GM19438 (cell line): Measurements from ENCODE around the gene NEU2.
A peak's percentile ranks its signal among the peaks of the same experiment; 100 is the strongest.

Experiments used
- ATAC-seq: cut with Tn5 transposase; IDR thresholded peaks from one replicate; pipeline ENCODE4 v1.9.1; 2021; ENCODE audit warnings: low read depth; ENCODE audit not compliant: unreplicated experiment

NEU2 gene

GRCh38 chr2:233072838-233073237 lies 40.4 kb downstream of the NEU2 start:
- no peak for ATAC-seq

GRCh38 chr2:233074106-233074505 lies 41.6 kb downstream of the NEU2 start:
- no peak for ATAC-seq

GRCh38 chr2:233075141-233075965 lies 42.9 kb downstream of the NEU2 start:
- ATAC-seq, result peak; percentile 39

- peak; percentile 62 for ATAC-seq
Observed at GRCh38 chr2:233075966-233076339, 43.5 kb downstream of the NEU2 start.

GRCh38 chr2:233076749-233077148 lies 44.3 kb downstream of the NEU2 start:
- ATAC-seq, result no peak

- ATAC-seq, result peak; percentile 22
Observed at GRCh38 chr2:233079473-233079877, 47.0 kb downstream of the NEU2 start.

GRCh38 chr2:233079953-233080835 lies 47.7 kb downstream of the NEU2 start:
- ATAC-seq, result no peak

DNA sequence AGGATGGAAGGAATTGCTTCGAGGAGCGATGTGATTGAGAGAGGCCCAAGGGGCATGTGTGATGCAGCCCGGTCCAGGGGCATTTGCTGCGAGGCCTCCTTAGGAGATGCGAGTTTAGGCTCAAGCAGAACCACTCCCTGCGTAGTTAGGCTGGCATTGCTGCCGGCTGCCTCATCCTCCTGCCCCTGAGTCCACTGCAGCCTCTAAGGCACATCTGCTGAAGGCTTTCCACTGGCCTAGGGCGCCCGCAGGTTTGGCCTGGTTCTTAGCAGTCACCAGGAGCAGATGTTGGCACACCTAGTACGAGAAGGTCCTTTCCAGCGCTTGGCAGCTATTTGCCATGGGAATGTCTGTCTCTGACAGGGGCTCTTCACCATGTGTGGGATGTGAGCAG lies 48.4 kb downstream of the NEU2 start:
- no peak for ATAC-seq

GRCh38 chr2:233081232-233081730 lies 48.8 kb downstream of the NEU2 start:
- ATAC-seq, result no peak

GRCh38 chr2:233081731-233082221 lies 49.3 kb downstream of the NEU2 start:
- no peak for ATAC-seq

- ATAC-seq, result peak; percentile 36
Observed at GRCh38 chr2:233082222-233082930, 49.9 kb downstream of the NEU2 start.

DNA sequence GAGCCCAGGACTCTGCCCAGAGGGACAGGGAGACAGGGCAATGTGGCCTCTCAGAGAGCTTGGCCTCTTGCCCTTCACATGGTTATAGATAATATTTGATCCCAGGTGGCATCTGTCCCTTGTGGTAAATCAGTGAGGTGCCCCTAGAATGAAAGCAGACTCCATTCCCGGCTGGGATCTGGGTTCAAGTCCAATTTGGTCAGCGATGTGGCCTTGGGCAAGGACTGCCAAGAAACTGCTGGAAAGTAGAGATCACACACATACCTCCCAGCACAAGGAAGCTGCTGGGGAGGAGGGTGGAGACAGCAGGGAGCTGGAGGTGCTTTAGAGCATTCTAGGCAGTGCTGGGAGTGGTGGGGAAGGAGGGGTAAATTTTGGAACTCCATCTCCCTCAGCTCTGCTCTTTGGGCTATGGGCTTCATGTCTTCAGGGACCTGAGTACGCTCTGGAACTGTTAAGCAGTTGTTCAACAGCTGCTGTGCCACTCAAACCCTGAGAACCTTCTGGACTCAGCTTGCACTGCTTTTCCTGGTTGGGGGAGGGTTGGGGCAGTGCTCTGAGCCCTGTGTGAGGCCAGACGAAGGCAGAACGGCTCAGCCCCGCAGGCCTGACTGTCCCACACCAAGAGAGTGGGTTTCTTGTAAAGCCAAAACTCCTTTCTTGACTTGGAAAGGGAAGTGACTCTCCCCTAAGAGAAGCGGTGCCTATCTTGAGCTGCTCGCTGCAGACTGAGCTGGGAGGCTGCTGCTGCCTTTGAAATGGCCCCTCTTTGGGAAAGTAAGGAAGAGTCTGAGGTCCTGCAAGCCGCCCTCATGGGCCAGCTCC lies 50.7 kb downstream of the NEU2 start:
- no peak for ATAC-seq

DNA sequence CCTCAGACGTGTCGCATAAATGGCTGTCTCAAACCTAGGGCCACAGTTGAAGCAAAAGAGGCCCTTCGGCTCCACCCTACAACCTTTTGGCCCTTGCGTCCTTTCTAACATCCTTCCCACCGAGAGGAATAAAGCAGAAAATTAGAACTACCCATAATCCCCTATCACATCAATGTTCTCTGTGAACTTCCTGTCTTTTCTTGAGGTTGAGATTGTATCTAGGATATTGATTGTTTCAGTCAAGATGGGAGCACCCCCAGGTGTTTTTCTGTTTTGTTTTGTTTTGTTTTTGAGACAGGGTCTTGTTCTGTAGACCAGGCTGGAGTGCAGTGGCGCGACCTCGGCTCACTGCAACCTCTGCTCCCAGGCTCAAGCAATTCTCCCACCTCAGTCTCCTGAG lies 51.3 kb downstream of the NEU2 start:
- no peak for ATAC-seq

DNA sequence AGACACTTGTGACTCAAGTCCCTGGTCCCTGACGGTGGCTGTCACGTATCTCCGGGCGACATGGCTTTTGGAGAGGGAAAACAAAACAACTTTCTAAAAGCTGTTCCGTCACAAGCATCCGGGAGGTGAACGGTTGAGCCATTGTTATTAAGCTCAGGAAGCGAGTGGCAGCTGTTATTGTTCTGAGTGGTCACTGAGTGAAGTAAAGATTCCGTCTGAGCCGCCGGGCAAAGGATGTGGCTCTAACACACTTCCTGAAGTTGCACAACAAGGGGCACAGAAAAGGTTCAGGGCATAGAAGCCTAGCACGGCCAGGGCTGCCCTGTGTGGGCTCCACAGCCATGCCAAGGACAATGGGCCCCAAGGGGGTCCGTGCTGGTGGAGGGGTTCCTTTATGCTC lies 52.0 kb downstream of the NEU2 start:
- no peak for ATAC-seq
